WERI-Rb-1 (cell line): Measurements from ENCODE around the gene MTSS2.

Source experiments
- DNase-seq: peaks from one replicate; pipeline ENCODE4 v3.0.0-alpha.2; 2020
- H3K27ac ChIP-seq: fragments of 250-450 bp; sonication (Bioruptor Pico); 2 replicates; pipeline ENCODE4 v1.5.1; 2020; ENCODE audit warnings: mild to moderate bottlenecking, moderate library complexity
- H3K27me3 ChIP-seq: fragments of 250-450 bp; sonication (Bioruptor Pico); 2 replicates; pipeline ENCODE4 v1.5.1; 2021; ENCODE audit warnings: mild to moderate bottlenecking, low read depth, moderate library complexity; ENCODE audit not compliant: insufficient read depth, severe bottlenecking
- H3K36me3 ChIP-seq: fragments of 250-450 bp; sonication (Bioruptor Pico); 2 replicates; pipeline ENCODE4 v1.5.1; 2020; ENCODE audit warnings: mild to moderate bottlenecking, moderate library complexity
- H3K4me3 ChIP-seq: 2 replicates; pipeline ENCODE4 v1.5.1; 2011; ENCODE audit warnings: low read depth, mild to moderate bottlenecking, control low read depth, low read length
- H3K9me3 ChIP-seq: fragments of 250-450 bp; sonication (Bioruptor Pico); 2 replicates; pipeline ENCODE4 v1.5.1; 2021; ENCODE audit warnings: mild to moderate bottlenecking, moderate library complexity; ENCODE audit not compliant: severe bottlenecking
- TF ChIP-seq, protein P1 (sequence below): IDR thresholded peaks from 2 replicates; pipeline ENCODE4 v1.5.1; 2011; ENCODE audit warnings: low read depth, mild to moderate bottlenecking, control low read depth, inconsistent platforms, low read length

MTSS2 gene

DNA sequence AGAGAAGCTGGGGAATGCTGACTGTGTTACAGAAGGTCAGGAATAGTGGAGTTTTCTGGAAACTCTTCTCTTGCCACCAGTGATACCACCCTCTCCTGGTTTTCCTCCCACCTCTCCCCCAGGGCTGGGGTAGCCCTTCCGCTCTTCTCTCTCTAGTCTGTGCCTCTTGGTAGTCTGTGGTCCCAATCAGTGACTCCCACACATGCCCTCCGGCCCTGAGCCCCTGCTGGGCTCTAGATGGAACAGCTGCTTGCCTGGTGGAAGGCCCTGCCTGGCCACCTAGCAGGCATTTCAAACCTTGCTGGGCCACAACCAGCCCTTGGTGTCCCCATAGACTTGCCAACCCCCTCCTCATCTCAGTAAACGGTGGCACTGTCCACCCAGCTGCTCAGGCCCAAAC, 15.2 kb upstream of the MTSS2 start:
- TF ChIP-seq, protein P1, sequence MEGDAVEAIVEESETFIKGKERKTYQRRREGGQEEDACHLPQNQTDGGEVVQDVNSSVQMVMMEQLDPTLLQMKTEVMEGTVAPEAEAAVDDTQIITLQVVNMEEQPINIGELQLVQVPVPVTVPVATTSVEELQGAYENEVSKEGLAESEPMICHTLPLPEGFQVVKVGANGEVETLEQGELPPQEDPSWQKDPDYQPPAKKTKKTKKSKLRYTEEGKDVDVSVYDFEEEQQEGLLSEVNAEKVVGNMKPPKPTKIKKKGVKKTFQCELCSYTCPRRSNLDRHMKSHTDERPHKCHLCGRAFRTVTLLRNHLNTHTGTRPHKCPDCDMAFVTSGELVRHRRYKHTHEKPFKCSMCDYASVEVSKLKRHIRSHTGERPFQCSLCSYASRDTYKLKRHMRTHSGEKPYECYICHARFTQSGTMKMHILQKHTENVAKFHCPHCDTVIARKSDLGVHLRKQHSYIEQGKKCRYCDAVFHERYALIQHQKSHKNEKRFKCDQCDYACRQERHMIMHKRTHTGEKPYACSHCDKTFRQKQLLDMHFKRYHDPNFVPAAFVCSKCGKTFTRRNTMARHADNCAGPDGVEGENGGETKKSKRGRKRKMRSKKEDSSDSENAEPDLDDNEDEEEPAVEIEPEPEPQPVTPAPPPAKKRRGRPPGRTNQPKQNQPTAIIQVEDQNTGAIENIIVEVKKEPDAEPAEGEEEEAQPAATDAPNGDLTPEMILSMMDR: no peak
- no peaks in the 10 kb centered on the region for H3K27me3 ChIP-seq
- no peaks in the 10 kb centered on the region for H3K9me3 ChIP-seq
- no peak overlapping the region for H3K27ac ChIP-seq
- no peak for DNase-seq
- H3K4me3 ChIP-seq: no peak overlapping the region
- peaks cover 14% of the 10 kb centered on the region for H3K36me3 ChIP-seq

DNA sequence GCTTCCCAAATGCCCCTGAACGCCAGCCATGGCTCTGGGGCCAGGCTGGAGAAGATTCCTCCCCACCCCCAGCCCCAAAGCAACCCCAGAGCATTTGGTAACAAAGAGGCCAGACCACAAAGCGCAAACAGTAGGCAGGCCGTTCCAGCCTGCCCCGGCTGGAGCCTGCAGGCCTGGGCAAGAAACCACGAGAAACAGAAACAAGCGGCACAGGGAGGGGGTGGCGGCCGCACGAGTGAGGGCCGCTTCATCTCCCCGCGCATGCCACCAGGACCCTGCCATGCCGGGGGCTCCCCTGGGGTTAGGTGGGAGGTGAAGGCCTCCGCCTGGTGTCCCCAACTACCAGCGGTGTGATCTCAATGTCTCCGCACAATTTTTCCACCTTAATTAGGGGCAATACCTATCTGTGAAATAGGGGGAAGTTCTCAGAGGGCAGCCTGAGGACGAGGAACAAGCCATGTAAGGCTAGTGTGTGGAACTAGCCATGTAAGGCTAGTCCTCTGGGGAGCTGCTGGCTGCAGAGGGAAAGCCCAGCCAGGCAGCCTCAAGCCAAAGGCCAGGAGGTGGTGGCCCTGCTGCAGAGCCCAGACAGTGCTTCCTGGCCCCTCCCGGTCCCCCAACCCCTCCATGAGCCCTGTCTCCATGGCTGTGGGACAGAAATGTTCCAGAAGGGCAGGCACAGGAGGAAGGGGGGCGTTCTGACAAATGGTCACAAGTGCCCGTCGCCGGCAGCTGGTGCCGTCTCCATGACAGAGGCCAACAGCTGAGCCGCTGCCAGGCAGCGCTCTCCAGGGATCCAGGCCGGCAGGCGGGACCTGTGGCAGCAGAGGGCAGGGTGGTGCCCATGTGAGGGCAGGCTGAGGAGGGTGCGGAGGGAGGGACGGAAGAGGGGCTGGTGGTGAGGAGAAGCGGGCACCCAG, 14.5 kb upstream of the MTSS2 start:
- H3K4me3 ChIP-seq: no peak overlapping the region
- H3K27me3 ChIP-seq: no peaks in the 10 kb centered on the region
- no peak overlapping the region for H3K27ac ChIP-seq
- peaks cover 14% of the 10 kb centered on the region for H3K36me3 ChIP-seq
- TF ChIP-seq, protein P1: no peak
- no peaks in the 10 kb centered on the region for H3K9me3 ChIP-seq
- no peak for DNase-seq

DNA sequence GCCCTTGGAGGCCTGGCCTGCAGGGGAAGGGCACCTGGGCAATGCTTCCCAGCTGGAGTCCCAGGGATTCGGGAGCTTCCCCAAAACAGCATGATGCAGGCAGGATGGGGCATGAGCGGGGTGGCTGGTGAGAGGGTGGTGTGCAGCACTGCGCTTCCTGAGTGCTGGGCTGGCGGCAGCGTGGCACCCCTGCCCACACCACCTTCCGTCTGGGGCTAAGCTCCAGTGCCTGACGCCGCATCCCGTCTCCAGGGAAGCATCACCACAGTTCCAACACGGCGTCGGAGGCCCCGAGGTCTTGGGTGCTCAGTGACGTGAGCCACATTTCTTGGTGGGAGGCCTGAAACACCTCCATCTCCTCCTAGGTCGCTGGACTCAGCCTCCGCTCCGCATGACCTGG, 13.8 kb upstream of the MTSS2 start:
- H3K27me3 ChIP-seq: no peaks in the 10 kb centered on the region
- H3K9me3 ChIP-seq: no peaks in the 10 kb centered on the region
- no peak for DNase-seq
- H3K36me3 ChIP-seq: peaks cover 14% of the 10 kb centered on the region
- H3K27ac ChIP-seq: no peak overlapping the region
- TF ChIP-seq, protein P1: no peak
- no peak overlapping the region for H3K4me3 ChIP-seq

DNA sequence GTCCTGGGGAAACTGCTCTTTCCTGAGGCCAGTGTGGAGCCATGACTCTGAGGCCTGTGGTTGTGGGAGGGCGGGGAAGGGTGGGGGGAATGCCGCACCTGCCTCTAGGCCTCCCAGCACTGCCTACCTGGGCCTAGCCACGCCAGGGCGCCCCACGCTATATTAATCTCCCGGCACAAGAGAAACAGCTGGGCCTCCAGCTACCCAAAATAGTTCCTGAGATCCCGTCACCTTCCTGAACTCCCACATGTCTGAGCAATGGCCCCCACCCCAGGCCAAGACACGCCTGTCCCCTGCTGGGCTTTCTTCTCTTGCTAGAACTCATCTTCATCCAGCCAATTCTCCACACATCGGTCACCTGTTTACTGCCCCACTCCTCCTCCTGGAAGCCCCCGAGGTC, 13.0 kb upstream of the MTSS2 start:
- no peaks in the 10 kb centered on the region for H3K27me3 ChIP-seq
- TF ChIP-seq, protein P1: no peak
- H3K36me3 ChIP-seq: peaks cover 14% of the 10 kb centered on the region
- H3K4me3 ChIP-seq: no peak overlapping the region
- no peaks in the 10 kb centered on the region for H3K9me3 ChIP-seq
- H3K27ac ChIP-seq: no peak overlapping the region
- DNase-seq: no peak

DNA sequence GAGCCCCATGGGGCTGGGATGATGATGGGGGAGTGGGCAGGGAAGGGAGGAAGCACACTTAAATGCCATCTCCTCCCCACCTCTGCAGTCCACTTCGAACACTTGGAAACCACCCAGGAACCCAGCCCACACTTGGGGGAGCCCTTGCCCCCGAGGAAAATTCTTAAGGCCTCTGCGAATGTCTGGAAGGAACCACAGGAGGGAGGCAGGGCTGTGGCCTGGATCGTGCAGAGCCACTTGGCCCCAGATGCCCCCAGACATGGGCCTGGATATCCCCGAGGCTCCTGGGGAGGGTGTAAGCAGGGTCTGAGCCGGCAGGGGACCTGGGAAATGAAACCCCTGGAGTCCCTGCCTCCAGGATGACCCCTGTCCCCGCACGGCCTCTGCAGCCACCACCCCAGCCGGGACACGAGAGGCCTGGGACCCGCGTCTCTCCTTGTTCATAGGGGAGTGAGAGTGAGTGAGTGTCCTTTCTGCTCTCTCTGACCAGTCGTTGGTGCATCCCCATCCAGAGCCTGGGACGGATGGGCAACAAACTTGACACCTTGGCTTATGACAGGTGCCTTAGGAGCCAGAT, 11.8 kb upstream of the MTSS2 start:
- H3K4me3 ChIP-seq: no peak overlapping the region
- no peaks in the 10 kb centered on the region for H3K9me3 ChIP-seq
- TF ChIP-seq, protein P1: 0 out of 2 replicates have a peak, but pooled peaks have one; percentile 6
- H3K27me3 ChIP-seq: no peaks in the 10 kb centered on the region
- H3K36me3 ChIP-seq: peaks cover 14% of the 10 kb centered on the region
- peak; percentile 51 for DNase-seq
- H3K27ac ChIP-seq: peak overlapping the region; percentile 2; the same call in 1 of the 2 replicates
